Dermis blood vessel endothelial cell (primary cell): ENCODE results near the gene PTPRN2. TPM values are rescaled to one million over a fixed set of nuclear protein-coding genes. Genes with fewer than 3 reads are reported as not detected.

Experiments
- DNase-seq: peaks from one replicate; pipeline ENCODE4 v3.0.0; 2010
- total RNA-seq: library from RNA; depleted of rRNA; stranded (reverse); fragments of >200 nt; gene quantifications from 2 replicates; pipeline ENCODE4 v1.2.3, GENCODE V29; 2014

Gene PTPRN2
- total RNA-seq, 1 donor from 2014 or later, result 2.2 TPM

DNA sequence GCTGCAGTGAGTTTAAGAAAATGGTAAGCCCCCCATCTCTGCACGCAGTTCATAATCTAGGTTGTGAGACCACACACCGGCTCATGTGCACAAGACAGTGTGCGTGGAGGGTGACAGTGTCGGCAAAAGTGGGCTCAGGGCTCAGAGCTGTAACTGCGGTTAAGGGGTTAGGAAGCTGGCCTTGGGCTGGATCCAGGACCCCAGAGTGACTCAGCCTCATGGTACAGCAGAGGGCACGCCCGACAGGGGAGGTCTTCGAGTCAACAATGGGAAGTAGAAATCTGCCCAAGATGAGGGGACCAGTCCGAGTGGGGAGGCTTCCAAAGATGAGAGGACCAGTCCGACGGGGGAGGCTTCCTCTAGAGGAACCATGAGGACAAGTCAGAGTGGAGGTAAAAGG lies 813.1 kb downstream of the PTPRN2 start:
- no peak for DNase-seq

DNA sequence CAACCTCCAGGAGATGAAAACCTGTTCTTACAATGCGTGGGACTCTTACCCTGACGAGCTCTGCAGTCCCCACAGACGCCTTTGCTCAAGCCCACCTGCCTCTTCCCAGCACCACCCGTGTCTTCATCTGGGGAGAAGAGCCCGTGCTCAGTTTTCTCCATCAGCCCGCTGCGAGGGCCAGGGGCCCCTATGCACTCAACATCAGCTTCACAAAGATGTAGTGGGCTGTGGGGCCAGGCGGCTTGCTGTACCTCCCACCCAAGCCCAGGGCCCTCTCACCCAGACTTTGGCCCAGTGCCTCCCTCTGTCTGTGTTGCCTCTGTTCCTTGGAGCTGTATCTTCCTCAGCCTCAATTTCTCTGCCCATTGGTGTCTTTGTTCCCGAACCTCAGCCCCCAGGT lies 814.3 kb downstream of the PTPRN2 start:
- DNase-seq, result no peak

DNA sequence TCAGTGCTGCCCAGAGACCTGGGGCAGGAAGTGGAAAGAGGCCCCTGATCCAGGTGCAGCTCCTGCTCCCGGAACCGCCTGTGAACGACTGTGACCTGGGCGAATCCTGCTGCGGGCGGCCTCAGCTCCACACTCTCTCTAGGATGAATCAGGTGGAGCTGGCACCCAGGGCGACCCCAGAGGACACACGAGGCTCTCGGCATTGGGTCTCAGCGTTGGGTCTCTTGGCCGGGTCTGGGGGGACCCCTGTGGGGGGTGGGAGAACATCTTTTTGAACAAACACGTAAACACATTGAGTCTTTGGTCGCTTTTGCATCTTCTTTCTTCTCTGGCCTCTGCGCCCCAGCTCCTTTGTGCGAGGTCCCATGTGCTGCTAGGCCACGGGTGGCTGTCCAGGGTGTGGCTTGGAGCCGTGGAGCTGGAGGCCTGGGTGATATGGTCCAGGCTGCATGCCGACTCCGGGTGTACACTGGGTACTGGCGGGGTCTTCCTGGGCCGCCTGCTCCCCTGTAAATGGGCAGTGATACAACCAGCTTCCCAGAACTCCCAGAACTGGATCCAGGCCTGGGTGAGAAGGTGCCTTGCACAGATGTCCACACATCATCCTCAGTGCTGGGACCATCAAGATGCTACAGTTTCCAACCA lies 815.0 kb downstream of the PTPRN2 start:
- DNase-seq, result no peak

DNA sequence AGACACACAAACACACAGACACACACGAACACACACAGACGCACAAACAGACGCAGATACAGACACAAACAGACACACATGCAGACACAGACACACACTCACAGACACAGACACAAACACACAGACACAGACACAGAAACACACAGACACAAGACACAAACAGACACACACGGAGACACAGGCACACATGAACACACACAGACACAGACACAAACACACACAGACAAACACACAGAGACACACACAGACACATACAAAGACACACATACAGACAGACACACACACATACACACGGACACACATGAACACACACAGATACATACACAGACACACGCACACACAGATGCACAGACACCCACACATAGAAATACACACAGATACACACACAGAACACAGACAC lies 815.9 kb downstream of the PTPRN2 start:
- DNase-seq, result no peak

DNA sequence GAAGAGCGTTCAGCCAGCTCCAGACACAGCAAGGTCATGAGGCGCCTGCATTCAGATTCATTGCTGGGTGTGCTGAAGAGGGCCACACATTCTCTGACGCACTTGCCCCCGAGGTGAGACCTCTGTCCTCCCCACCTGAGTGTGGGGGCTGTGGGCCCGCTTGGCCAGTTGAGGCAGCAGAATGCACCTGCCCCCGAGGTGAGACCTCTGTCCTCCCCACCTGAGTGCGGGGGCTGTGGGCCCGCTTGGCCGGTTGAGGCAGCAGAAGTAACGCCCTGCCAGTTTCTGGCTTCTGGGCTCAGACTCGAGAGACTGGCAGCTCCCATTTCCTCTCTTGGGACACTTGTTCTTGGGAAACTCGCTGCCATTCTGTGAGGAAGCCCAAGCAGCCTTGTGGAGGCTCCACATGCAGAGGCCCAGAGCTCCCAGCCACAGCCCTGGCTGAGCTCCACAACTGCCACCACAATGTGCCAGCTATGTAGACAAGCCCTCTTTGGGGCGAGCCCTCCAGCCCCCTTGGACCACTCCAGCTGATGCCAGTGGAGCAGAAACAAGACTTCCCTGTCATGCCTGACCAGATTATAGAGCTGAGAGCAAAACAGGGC lies 816.8 kb downstream of the PTPRN2 start:
- DNase-seq, result no peak

DNA sequence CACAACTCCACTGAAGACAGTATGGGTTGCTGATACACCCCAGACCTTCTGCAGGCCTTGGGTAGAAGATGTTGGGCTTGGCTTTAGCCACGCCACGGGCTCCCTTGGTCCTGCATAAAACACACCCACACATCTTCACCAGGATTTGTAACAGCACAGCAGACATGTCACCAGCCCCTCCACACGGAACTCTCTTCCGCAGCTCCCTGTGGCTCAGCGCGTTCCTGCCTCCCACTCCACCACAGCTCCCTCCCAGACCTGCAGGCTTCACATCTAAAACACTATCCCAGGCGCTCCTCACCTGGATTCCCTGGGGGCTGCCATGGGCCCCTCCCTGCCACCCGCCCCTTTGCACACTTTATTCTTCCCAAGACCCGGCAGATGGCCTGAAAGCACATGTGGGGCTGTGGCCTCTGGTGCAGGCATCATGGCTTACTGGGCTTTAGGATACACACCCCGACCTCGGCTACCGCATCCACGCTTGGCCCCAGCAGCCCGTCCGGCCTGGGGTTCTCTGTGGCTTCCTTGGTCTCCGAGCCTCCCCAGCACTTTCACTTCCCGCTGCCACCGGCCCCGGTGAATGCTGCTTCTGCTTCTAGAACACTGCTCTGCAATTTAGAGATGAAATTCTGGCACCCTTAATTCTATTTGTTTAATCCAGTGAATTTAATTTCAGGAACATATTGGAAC lies 818.0 kb downstream of the PTPRN2 start:
- DNase-seq, result no peak

DNA sequence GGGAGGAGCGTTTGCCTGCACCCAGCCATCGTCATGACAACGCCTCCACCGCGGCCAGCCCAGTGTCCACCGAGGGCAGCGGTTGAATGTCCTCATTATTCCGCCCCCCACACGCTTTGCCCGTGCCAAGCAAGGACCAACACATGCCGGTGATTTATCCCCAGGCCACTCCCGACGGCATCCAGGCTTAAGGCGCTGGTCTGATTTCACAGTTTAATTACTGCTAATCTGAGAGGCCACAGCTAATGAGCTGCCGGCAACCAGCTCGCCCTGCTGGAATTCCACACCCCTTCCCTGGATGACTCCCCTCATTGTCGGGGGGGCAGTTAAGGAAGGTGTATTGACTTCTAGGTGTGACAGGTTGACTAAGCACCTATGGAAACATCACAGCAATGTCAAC lies 818.5 kb downstream of the PTPRN2 start:
- DNase-seq, result no peak

DNA sequence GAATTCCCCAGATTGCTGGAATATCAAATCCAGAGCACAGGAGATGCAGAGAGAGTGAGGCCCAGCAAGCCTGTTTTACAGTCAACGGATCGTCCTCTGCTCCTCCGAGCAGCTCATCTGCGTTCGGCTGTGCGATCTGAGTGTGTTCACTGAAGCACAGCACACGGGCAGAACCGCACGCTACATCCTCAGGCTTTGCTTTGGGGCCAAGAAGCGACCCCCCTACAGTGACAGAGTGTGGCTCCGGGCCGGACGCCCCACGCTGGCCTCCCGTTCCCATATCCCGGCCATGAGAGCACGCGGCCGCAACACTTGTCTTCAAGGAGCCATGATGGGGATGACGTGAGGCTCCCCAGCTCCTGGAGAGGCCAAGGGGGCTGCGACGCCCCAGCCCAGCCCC lies 819.4 kb downstream of the PTPRN2 start:
- no peak for DNase-seq

DNA sequence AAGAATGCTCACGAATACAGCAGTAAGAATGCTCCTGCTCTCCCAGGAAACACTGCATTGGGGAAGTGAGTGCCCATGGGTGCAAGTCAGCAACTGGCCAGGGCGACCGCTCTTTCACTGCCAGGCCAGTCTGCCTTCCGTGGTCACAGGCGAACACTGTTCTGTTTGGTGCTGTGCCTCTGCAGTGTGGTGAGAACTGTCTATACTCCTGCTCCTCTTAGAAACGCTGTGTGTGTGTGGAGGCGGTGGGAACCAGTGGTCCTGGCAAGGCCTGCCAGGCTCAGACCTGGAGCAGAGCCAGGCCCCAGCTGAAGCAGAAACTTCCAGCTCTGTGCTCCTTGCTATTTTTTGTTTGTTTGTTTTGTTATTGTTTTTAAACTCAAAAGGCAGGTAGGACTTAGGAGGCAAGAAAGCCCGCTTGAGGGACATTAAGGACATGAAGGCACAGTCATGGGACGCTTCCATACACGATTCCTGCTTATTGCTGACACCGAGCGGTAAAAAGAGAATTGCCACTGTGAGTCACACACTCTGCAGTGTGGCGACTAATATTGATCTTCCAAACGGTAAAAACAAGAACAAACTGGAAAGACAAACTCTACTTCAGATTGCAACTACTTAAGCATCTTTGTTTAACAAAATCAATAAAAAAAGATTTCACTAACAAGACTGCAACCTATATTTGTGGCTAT lies 820.0 kb downstream of the PTPRN2 start:
- no peak for DNase-seq

DNA sequence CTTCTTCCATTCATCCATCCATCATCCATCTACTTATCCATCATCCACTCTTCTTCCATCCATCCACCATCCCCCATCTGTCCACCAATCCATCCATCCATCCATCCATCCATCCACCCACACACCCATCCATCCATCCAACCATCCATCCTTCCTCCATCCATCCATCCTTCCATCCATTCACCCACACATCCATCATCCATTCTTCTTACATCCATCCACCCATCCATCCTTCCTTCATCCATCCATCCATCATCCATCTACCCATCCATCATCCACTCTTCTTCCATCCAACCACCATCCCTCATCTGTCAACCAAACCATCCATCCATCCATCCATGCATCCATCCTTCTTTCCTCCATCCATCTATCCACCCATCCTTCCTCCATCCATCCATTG lies 821.5 kb downstream of the PTPRN2 start:
- DNase-seq, result no peak

DNA sequence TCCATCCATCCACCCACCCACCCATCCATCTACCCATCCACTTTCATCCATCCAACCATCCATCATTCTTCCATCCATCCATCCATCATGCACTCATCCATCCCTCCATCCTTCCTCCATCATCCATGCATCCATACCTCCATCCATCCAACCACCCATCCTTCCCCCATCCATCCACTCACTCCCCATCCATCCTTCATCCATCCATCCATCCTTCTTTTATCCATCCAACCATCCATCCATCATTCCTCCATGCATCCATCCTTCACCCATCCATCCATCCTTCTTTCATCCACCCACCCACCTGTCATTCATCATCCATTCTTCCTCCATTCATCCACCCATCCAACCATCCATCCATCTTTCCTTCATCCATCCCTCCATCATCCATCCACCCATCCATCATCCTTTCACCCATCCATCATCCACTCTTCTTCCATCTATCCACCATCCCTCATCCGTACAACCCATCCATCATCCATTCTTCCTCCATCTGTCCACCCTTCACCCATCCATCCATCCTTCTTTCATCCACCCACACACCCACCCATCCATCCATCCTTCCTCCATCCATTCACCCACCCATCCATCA lies 822.6 kb downstream of the PTPRN2 start:
- DNase-seq, result no peak

DNA sequence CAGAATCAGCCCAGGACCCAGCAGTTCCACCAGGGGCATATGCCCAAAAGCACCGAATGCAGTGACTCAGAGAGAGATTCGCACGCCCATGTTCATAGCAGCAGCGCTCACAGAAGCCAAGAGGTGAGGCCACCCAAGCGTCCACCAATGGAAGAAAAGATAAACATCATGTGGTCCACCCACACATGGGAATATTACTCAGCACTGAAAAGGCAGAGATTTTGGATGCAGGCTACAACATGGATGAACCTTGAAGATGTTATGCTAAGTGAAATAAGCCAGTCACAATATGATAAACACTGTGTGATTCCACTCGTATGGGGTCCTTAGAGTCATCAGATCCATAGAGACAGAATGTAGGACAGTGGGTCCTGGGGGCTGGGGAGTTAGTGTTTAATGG lies 823.4 kb downstream of the PTPRN2 start:
- no peak for DNase-seq

DNA sequence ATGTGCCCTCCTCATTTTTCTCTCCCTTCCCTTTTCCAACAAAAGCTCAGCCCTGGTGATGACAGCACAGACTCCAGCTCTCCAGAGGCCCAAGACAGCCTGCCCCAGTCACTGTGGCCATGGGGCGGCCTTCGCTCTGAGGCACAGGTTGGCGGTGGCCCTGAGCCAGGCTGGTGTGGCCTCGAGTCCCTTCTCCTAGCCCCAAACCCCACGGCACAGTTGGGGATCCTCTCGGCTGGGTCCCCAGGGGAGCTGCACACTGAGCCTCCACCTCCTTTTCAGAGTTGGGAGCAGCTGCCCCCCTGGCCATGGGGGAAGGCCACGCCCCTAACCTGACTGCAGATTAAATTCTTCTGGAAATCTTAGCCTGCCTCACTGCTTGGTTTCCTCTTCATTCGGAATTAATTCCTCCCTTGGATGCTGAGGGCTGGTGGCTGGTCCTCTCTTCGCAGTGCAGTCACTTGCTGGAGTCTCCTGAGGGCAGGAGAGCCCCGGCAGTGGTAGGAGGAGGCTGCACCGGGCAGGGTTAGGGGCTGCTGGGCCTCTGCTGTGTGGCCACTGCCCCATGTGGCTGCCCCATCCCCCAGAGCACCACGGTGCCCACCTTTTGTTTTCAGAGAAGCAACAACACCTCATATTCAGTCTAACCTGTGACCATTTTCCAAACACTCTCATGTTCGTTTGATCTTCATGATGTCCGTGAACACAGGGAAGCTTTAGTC lies 824.2 kb downstream of the PTPRN2 start:
- no peak for DNase-seq

DNA sequence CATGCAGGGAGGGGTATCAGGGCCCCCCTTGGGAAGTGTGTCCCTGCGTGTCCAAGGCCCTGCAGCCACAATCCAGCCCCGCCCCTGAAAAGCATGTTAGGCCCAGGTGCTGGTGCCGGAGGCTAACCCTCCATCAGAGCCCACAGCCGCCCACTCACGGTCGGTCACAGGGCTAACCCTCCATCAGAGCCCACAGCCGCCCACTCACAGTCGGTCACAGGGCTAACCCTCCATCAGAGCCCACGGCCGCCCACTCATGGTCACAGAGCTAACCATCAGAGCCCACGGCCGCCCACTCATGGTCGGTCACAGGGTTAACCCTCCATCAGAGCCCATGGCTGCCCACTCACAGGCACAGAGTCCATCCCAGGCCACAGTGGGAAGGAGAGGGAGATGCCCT lies 824.8 kb downstream of the PTPRN2 start:
- DNase-seq, result no peak

DNA sequence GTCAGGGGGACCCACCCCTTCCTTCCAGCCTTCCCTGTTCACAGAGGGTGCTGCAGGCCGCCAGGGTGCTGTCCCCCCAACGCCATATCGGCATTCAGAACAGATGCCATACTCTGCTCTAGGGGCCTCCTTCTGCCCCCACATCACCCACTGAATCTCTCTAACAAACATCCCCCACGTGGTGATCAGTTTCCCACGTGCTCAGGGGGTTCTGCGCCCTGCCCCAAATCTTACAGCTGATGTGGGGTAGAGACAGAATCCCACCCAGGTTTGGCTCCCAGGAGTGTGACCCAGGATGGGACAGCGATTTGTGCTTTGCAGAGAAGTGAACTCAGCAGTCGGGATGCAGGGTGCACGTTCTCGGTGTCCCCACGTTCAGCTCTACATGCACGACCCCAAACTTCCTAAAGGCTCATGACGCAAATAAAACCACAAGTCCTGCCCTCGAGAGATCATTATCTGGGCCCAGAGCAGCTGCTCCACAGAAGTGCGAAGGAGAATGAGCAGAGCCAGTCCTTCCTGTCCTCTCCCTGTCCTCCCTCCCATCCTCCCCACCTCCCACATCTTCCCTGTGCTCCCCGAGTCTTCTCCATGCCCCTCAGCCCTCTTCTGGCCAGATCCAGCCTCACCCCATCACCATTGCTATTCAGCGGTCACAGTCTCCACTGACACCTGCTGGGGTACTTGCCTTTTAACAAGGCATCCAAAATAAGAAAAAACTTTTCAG lies 827.5 kb downstream of the PTPRN2 start:
- no peak for DNase-seq

DNA sequence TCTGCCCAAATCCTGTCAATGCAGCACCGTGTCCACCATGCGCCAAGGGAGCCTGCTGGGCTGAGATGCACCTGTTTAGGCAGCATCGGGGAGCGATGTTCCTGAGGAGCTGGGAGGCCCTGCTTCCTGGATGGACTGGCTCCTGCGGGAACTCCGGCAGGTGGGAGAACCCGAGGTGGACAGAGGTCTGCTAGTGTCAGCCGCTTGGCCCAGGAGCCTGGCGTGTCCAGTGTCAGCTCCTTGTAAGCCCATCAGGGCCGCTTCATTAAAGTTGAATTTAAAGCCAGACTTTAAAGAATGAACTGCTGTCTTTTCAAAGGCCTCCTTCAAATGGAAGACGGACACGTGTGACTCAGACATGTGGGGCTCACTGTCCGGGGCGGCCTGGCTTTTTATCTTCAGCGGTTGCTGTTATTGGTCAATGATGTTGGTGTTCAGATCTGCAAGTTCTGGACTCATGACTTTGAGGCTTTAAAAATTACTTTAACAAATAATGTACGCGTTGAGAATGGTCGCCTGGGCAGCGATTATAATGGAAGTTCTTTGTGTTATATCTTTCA lies 828.3 kb downstream of the PTPRN2 start:
- DNase-seq, result no peak

DNA sequence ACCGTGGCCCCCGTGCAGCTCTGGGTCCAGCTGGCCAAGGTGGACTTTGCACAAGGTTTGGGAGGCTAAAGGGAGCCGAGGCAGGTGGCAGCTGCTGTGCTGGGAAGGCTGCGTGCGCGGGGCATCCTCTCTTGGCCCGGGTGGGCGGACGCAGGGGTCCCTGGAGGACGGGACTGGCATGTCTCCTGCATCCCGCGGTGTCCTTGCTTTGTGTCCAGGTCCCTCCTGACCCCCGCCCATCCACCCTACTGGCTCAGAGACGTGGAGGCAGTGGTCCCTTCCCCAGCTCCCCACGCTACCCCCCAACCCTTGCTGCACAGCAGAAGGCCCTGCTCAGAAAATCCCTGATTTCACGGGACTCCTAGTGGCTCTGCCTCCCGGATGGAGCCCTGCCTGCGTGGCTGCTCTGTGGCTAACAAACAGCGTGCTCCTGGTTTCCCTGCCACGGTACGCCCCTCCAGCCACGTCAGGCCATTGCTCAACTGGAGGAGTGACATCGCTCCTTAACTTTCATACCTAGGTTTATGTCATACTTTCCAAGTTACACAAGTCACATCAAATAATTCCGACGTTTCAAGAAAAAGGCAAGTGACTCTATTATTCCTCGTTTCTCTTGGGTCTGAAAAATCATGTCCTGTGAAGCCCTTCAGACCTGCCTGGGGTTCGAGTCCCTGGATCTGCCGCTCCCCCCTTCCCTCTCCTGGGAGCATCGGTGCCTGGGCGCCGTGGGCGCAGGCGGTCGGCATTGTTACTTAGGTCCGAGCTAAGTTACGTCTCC lies 829.0 kb downstream of the PTPRN2 start:
- DNase-seq, result no peak

DNA sequence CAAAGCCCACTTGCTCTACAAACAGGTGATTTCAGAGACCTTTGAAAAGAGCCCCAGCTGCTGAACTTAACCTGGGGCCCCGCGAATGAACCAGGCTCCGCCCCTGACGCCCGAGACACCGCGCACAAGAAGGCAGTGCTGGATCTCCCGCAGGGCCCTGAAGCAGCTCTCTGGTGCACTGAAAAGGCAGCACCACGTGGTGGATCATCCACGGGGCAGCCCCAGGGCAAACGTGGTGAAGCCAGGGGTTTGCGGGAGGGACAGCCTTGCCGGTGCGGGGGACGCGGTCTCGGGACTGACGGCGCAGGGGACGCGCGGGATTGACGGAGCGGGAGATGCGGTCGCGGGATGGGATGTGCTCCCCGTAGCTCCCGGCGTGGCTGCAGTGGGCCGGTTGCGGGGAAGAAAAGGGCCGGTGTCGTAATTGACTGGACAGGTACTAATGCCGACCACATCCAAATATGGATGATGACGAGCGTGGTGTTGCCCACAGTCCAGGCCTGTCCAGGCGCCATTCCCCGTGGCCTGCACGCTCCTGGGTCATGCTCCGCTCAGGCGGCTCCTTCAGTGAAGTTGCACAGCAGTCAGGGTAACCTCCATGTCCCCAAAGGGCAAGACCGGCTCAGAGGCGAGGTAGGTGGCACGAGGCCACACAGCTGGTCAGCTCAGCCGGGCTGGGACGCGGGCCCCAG lies 829.7 kb downstream of the PTPRN2 start:
- no peak for DNase-seq

DNA sequence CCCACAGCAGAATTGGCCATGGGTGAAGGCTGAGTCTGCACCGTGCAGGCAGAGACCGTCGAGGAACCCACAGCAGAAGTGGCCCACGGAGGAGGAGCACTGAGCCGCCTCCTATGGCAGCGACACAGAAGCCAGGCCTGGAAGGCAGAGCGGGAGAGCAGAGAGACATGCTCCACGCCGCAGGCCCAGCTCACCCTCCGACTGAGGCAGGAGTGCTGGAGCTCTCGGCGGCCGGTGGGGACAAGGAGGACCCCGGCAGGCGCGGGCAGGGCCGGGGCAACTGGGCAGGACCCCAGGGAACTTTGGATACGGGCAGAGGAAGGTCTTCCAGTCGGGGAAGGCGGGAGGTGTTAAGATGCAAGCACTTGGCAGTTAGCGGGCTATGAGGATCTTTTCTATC lies 830.4 kb downstream of the PTPRN2 start:
- no peak for DNase-seq

DNA sequence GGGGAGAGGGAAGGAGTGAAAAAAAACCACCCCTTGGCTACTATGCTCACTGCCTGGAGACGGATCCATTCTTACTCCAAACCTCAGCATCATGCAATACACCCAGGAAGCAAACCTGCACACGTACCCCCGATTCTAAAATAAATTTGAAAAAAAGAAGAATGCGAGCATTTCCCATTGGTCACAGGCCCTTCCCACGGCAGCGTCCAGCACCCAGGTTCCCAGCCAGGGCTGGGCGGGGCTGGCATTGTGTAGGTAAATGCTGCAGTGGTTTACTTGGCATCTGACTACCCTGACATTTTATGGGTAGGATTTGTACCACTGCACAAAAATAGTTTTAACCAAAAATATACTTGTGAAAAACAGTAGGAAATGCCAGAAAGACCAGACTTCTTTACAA lies 831.9 kb downstream of the PTPRN2 start:
- no peak for DNase-seq
